Measurements from ENCODE around the gene APOL5. TPM values are rescaled to one million over a fixed set of nuclear protein-coding genes. Genes with fewer than 3 reads are reported as not detected.
A peak's percentile ranks its signal among the peaks of the same experiment; 100 is the strongest.

APOL5 gene
- total and polyA plus RNA-seq, 4 donors: 0.43 TPM; not detected in 3

GRCh38 chr22:35742342-35743100 lies 24.8 kb downstream of the APOL5 start:
- Histone ChIP-seq H3K27me3 (ENCODE audit: control insufficient read depth in 4 of 4, insufficient read depth in 4 of 4, low read length in 3 of 4) (no peaks in the 10 kb centered on the region), H3K27ac (ENCODE audit: low read depth in 1 of 2, low read length in 2 of 2) (peak overlapping the region; percentile 43 to 59), H3K4me1 (ENCODE audit: control insufficient read depth in 4 of 4, insufficient read depth in 4 of 4, low read length in 3 of 4) (peaks cover 0 to 22% (median 6%) of the 10 kb centered on the region in 4 donors), H3K4me3 (ENCODE audit: low read depth in 1 of 3, low read length in 3 of 3) (no peak overlapping the region), H3K9me3 (ENCODE audit: control insufficient read depth in 4 of 4, low read length in 3 of 4) (no peaks in the 10 kb centered on the region), H3K9ac (ENCODE audit: low read depth in 1 of 2, low read length in 2 of 2) (no peak overlapping the region), H3K36me3 (ENCODE audit: control insufficient read depth in 4 of 4, insufficient read depth in 3 of 4, low read depth in 1 of 4, low read length in 3 of 4) (peaks cover 0 to 24% (median 11%) of the 10 kb centered on the region in 4 donors)
- WGBS: 85% methylated on average over 9 of the region's 9 CpGs
- TF ChIP-seq HNF4G (IDR thresholded peaks at IDR 0.05) (no peak), RAD21 (IDR thresholded peaks at IDR 0.05) (no peak), NR2F2 (IDR thresholded peaks at IDR 0.05) (peak; percentile 86), ATF3 (IDR thresholded peaks at IDR 0.05) (no peak), ZBTB33 (IDR thresholded peaks at IDR 0.05) (no peak), SP1 (IDR thresholded peaks at IDR 0.05) (no peak), HNF4A (conservative IDR thresholded peaks at IDR 0.05) (no peak), RXRA (IDR thresholded peaks at IDR 0.05) (peak; percentile 44 to 55), TAF1 (conservative IDR thresholded peaks at IDR 0.05) (no peak), REST (IDR thresholded peaks at IDR 0.05) (no peak), YY1 (IDR thresholded peaks at IDR 0.05) (no peak)
- peak; percentile 27 for DNase-seq (ENCODE audit: low spot score)

GRCh38 chr22:35743326-35743860 lies 25.7 kb downstream of the APOL5 start:
- no peaks in the 10 kb centered on the region for H3K27me3 ChIP-seq (ENCODE audit: control insufficient read depth in 4 of 4, insufficient read depth in 4 of 4, low read length in 3 of 4)
- H3K27ac ChIP-seq (ENCODE audit: low read depth in 1 of 2, low read length in 2 of 2): no peak overlapping the region
- WGBS: 86% methylated on average over 6 of the region's 6 CpGs
- peaks cover 0 to 22% (median 8%) of the 10 kb centered on the region in 4 donors for H3K4me1 ChIP-seq (ENCODE audit: control insufficient read depth in 4 of 4, insufficient read depth in 4 of 4, low read length in 3 of 4)
- TF ChIP-seq FOXA2 (IDR thresholded peaks at IDR 0.05) (no peak), REST (IDR thresholded peaks at IDR 0.05) (no peak), RAD21 (IDR thresholded peaks at IDR 0.05) (no peak), JUND (IDR thresholded peaks at IDR 0.05) (no peak), TAF1 (conservative IDR thresholded peaks at IDR 0.05) (no peak), SP1 (IDR thresholded peaks at IDR 0.05) (no peak), ATF3 (IDR thresholded peaks at IDR 0.05) (no peak), RXRA (IDR thresholded peaks at IDR 0.05) (no peak), EGR1 (IDR thresholded peaks at IDR 0.05; ENCODE audit: low read depth in 2 of 2) (no peak), HNF4A (conservative IDR thresholded peaks at IDR 0.05) (no peak), ZBTB33 (IDR thresholded peaks at IDR 0.05) (no peak)
- no peaks in the 10 kb centered on the region for H3K9me3 ChIP-seq (ENCODE audit: control insufficient read depth in 4 of 4, low read length in 3 of 4)
- H3K9ac ChIP-seq (ENCODE audit: low read depth in 1 of 2, low read length in 2 of 2): no peak overlapping the region
- no peak overlapping the region for H3K4me3 ChIP-seq (ENCODE audit: low read depth in 1 of 3, low read length in 3 of 3)
- peaks cover 0 to 24% (median 10%) of the 10 kb centered on the region in 4 donors for H3K36me3 ChIP-seq (ENCODE audit: control insufficient read depth in 4 of 4, insufficient read depth in 3 of 4, low read depth in 1 of 4, low read length in 3 of 4)
- DNase-seq (ENCODE audit: low spot score): peak; percentile 10
